ENCODE measurements around the gene ITGA1.

ITGA1 gene

GRCh38 chr5:52895572-52896413 lies 108.1 kb downstream of the ITGA1 start:
- no peak for DNase-seq (ENCODE audit: low read depth, low spot score)

- peak; percentile 34 for DNase-seq (ENCODE audit: low read depth, low spot score)
Measured at GRCh38 chr5:52896534-52897237, 109.0 kb downstream of the ITGA1 start.

GRCh38 chr5:52897238-52897614 lies 109.5 kb downstream of the ITGA1 start:
- no peak for DNase-seq (ENCODE audit: low read depth, low spot score)

- no peak for DNase-seq (ENCODE audit: low read depth, low spot score)
Measured at GRCh38 chr5:52898961-52899680, 111.4 kb downstream of the ITGA1 start.

- DNase-seq (ENCODE audit: low read depth, low spot score), result no peak
Measured at GRCh38 chr5:52903142-52903541, 115.4 kb downstream of the ITGA1 start.

- no peak for DNase-seq (ENCODE audit: low read depth, low spot score)
Measured at GRCh38 chr5:52906343-52906742, 118.6 kb downstream of the ITGA1 start.

GRCh38 chr5:52906845-52907244 lies 119.1 kb downstream of the ITGA1 start:
- DNase-seq (ENCODE audit: low read depth, low spot score), result no peak

- DNase-seq (ENCODE audit: low read depth, low spot score), result no peak
Measured at GRCh38 chr5:52909192-52909591, 121.5 kb downstream of the ITGA1 start.

- DNase-seq (ENCODE audit: low read depth, low spot score), result no peak
Measured at GRCh38 chr5:52910071-52910470, 122.4 kb downstream of the ITGA1 start.

- peak; percentile 86 for DNase-seq (ENCODE audit: low read depth, low spot score)
Measured at GRCh38 chr5:52915176-52915875, 127.6 kb downstream of the ITGA1 start.

GRCh38 chr5:52920929-52921328 lies 133.2 kb downstream of the ITGA1 start:
- peak; percentile 22 for DNase-seq (ENCODE audit: low read depth, low spot score)

- peak; percentile 86 for DNase-seq (ENCODE audit: low read depth, low spot score)
Measured at GRCh38 chr5:52922384-52922783, 134.7 kb downstream of the ITGA1 start.

GRCh38 chr5:52924456-52924855 lies 136.7 kb downstream of the ITGA1 start:
- DNase-seq (ENCODE audit: low read depth, low spot score), result no peak

- no peak for DNase-seq (ENCODE audit: low read depth, low spot score)
Measured at GRCh38 chr5:52925001-52925400, 137.3 kb downstream of the ITGA1 start.

GRCh38 chr5:52928689-52929088 lies 141.0 kb downstream of the ITGA1 start:
- DNase-seq (ENCODE audit: low read depth, low spot score), result no peak

- no peak for DNase-seq (ENCODE audit: low read depth, low spot score)
Measured at GRCh38 chr5:52938226-52938625, 150.5 kb downstream of the ITGA1 start.

GRCh38 chr5:52943285-52943684 lies 155.6 kb downstream of the ITGA1 start:
- no peak for DNase-seq (ENCODE audit: low read depth, low spot score)

GRCh38 chr5:52943808-52944207 lies 156.1 kb downstream of the ITGA1 start:
- DNase-seq (ENCODE audit: low read depth, low spot score), result no peak

GRCh38 chr5:52945040-52945439 lies 157.3 kb downstream of the ITGA1 start:
- DNase-seq (ENCODE audit: low read depth, low spot score), result no peak

- DNase-seq (ENCODE audit: low read depth, low spot score), result no peak
Measured at GRCh38 chr5:52947208-52947607, 159.5 kb downstream of the ITGA1 start.

- DNase-seq (ENCODE audit: low read depth, low spot score), result no peak
Measured at GRCh38 chr5:52947851-52948250, 160.1 kb downstream of the ITGA1 start.
